ENCODE measurements around the gene CELF2. TPM values are rescaled to one million over a fixed set of nuclear protein-coding genes. Genes with fewer than 3 reads are reported as not detected.

CELF2 gene
- total and polyA plus RNA-seq, 2 experiments from 2014 or later: 14.4 to 26.5 TPM

DNA sequence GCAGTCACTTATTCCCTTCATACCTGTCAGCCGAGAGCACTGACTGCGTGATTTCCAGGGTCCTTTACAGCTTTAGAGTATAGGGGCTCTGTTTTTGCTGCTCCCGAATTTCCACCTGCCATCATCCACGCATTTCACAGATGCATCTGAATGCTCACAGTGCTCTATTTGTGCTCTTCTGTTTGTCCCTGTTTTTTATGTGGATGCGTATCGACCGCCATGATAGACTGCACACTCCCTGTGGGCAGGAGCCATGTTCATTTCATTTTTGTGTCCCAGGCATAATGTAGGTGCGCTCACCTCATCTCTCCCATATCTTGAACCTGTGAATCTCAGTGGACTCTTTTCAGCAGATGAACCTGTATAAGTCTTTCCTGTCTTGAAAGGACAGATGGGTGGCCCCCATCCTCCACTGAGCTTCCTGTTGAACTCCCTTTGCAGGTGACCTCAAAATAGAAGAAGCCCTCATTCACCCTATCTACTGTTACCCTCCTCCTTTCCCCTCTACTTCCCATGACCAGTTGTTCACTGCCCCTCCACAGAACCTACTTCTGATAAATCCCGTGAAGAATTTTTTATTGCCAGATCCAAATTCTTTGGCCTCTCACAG is 228.4 kb downstream of the CELF2 start:
- Histone ChIP-seq H3K79me2 (ENCODE audit: insufficient read depth) (no peaks in the 10 kb centered on the region), H4K20me1 (ENCODE audit: insufficient read depth) (no peaks in the 10 kb centered on the region), H3K27ac (no peak overlapping the region), H3K4me1 (ENCODE audit: insufficient read depth) (no peaks in the 10 kb centered on the region), H3K27me3 (replicated peaks; ENCODE audit: insufficient read depth) (no peaks in the 10 kb centered on the region), H3K9ac (no peak overlapping the region), H2AFZ (no peak overlapping the region), H3K36me3 (ENCODE audit: low read depth) (no peaks in the 10 kb centered on the region), H3K4me3 (no peak overlapping the region), H3K9me3 (ENCODE audit: low read depth) (no peaks in the 10 kb centered on the region), H3K9me2 (ENCODE audit: insufficient read depth) (no peaks in the 10 kb centered on the region), H3K4me2 (ENCODE audit: unreplicated experiment) (no peak overlapping the region), H3F3A (ENCODE audit: insufficient read depth) (no peaks in the 10 kb centered on the region)
- TF ChIP-seq EZH2 (IDR thresholded peaks at IDR 0.05; ENCODE audit: insufficient read depth, poor library complexity, severe bottlenecking): no peak
- TF ChIP-seq EZH2phosphoT487 (IDR thresholded peaks at IDR 0.05; ENCODE audit: insufficient read depth, low read depth): no peak
- 88 to 92% methylated on average over 9 of the region's 9 CpGs for WGBS, 2 experiments (ENCODE audit: low coverage in 1 of 2, low lambda C conversion rate in 2 of 2, missing lambda C conversion rate in 2 of 2)
- DNase-seq: no peak
- in situ Hi-C loops (cut with MboI): no loop called here

DNA sequence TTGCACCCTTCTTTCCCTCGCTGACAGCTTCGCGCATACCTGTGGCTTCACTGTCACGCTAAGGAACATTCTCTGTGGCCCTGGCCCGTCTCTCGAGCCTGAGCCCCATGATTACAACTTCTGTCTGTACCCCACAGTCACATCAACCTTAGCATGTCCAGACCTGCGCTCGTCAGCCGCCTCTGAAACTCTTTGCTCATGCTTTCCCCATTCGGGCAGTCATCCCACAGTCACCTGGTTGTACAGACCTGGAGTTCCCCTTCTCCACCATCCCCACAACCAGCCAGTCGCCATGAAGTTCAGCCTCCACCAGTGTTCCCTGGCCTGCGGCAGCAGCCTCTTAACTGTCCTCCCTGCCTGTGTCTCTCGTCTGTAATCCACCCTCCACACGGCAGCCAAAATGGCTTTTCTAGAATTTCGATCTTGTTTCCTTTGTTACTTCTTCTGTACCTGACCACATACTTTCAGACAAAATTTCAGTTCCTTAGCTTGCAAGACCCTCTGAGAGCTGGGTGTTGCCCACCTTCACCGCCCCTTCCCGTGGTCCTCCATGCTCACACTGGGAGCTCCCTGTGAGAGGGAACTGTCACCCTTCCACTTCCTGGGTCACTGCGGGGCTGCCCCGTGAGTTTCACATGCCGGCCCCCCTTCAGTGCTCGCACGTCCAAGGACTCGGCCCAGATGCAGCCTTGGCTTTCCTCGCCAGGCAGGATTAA is 229.2 kb downstream of the CELF2 start:
- no peak overlapping the region for H3K27ac ChIP-seq
- no peaks in the 10 kb centered on the region for H3K4me1 ChIP-seq (ENCODE audit: insufficient read depth)
- no peaks in the 10 kb centered on the region for H3K79me2 ChIP-seq (ENCODE audit: insufficient read depth)
- no peak overlapping the region for H3K4me3 ChIP-seq
- no peak for TF ChIP-seq EZH2phosphoT487 (IDR thresholded peaks at IDR 0.05; ENCODE audit: insufficient read depth, low read depth)
- TF ChIP-seq EZH2 (IDR thresholded peaks at IDR 0.05; ENCODE audit: insufficient read depth, poor library complexity, severe bottlenecking): no peak
- no peaks in the 10 kb centered on the region for H3K27me3 ChIP-seq (replicated peaks; ENCODE audit: insufficient read depth)
- H3K9me2 ChIP-seq (ENCODE audit: insufficient read depth): no peaks in the 10 kb centered on the region
- DNase-seq: no peak
- H2AFZ ChIP-seq: no peak overlapping the region
- H3K4me2 ChIP-seq (ENCODE audit: unreplicated experiment): no peak overlapping the region
- WGBS, 2 experiments (ENCODE audit: low coverage in 1 of 2, low lambda C conversion rate in 2 of 2, missing lambda C conversion rate in 2 of 2): 82 to 84% methylated on average over 22 to 24 of the region's 24 CpGs
- H4K20me1 ChIP-seq (ENCODE audit: insufficient read depth): no peaks in the 10 kb centered on the region
- H3K36me3 ChIP-seq (ENCODE audit: low read depth): no peaks in the 10 kb centered on the region
- in situ Hi-C loops (cut with MboI): no loop called here
- no peak overlapping the region for H3K9ac ChIP-seq
- no peaks in the 10 kb centered on the region for H3K9me3 ChIP-seq (ENCODE audit: low read depth)
- H3F3A ChIP-seq (ENCODE audit: insufficient read depth): no peaks in the 10 kb centered on the region

DNA sequence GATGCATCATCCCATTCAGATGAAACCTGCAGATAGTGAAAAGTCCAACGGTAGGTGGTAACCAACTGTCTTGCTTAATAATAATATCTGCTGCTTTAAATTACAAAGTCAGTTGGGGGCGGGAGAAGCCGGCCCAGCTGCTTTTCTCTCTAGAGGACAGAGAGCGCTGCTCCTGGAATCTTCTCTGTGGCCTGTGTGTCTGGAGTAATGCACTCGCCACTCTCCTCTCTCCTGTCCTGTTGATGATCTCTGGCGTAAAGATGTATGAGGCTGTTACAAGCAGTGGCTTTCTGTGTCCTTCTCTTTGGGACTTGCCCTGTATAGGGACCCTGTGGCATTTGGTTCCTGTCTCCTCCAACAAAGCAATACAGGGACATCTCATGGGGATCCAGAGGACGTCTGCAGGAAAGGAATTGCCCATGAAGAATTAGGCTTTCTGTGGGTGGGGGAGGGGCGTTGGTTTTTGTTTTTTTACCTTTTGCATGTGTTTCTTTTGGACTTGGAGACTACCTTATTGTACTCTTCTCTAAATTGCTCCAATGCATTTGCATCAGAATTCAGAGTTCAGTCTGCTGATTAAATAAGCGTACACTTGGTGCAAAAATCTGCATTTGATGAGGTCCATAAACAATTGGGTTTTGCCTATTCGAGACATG is 231.6 kb downstream of the CELF2 start:
- in situ Hi-C loops (cut with MboI): no loop called here
- H3K36me3 ChIP-seq (ENCODE audit: low read depth): no peaks in the 10 kb centered on the region
- no peaks in the 10 kb centered on the region for H3F3A ChIP-seq (ENCODE audit: insufficient read depth)
- H3K4me1 ChIP-seq (ENCODE audit: insufficient read depth): no peaks in the 10 kb centered on the region
- no peaks in the 10 kb centered on the region for H3K9me2 ChIP-seq (ENCODE audit: insufficient read depth)
- no peaks in the 10 kb centered on the region for H3K79me2 ChIP-seq (ENCODE audit: insufficient read depth)
- no peaks in the 10 kb centered on the region for H3K27me3 ChIP-seq (replicated peaks; ENCODE audit: insufficient read depth)
- no peak overlapping the region for H3K27ac ChIP-seq
- WGBS, 2 experiments (ENCODE audit: low coverage in 1 of 2, low lambda C conversion rate in 2 of 2, missing lambda C conversion rate in 2 of 2): 50 to 57% methylated on average over 10 of the region's 10 CpGs
- H3K9me3 ChIP-seq (ENCODE audit: low read depth): no peaks in the 10 kb centered on the region
- no peak for TF ChIP-seq EZH2 (IDR thresholded peaks at IDR 0.05; ENCODE audit: insufficient read depth, poor library complexity, severe bottlenecking)
- TF ChIP-seq EZH2phosphoT487 (IDR thresholded peaks at IDR 0.05; ENCODE audit: insufficient read depth, low read depth): no peak
- no peak for DNase-seq
- H4K20me1 ChIP-seq (ENCODE audit: insufficient read depth): no peaks in the 10 kb centered on the region
- H3K4me2 ChIP-seq (ENCODE audit: unreplicated experiment): no peak overlapping the region
- H3K9ac ChIP-seq: no peak overlapping the region
- no peak overlapping the region for H2AFZ ChIP-seq
- H3K4me3 ChIP-seq: no peak overlapping the region

DNA sequence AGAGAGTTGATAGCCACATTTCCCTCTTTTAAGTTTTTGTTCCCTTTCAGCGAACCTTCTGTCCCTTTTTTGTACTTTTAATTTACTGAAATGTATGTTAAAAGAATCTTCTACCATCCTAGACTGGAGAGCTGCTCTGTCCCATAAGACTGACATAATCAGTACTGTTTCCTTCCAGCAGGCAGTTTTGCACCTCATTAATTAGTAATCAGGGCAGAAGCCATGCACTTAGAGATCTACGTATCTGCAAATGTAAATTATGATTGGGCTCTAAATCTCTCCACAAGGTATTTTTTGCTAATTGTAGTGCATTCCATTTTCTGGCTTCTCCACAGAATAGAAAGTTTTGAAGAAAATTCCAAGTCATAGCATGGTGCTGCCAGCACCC is 232.1 kb downstream of the CELF2 start:
- no peaks in the 10 kb centered on the region for H4K20me1 ChIP-seq (ENCODE audit: insufficient read depth)
- no peak overlapping the region for H3K4me2 ChIP-seq (ENCODE audit: unreplicated experiment)
- TF ChIP-seq EZH2 (IDR thresholded peaks at IDR 0.05; ENCODE audit: insufficient read depth, poor library complexity, severe bottlenecking) (no peak), EZH2phosphoT487 (IDR thresholded peaks at IDR 0.05; ENCODE audit: insufficient read depth, low read depth) (no peak)

More for the DNA sequence above, 232.1 kb downstream of the CELF2 start:
- H3K79me2 ChIP-seq (ENCODE audit: insufficient read depth): no peaks in the 10 kb centered on the region
- H3F3A ChIP-seq (ENCODE audit: insufficient read depth): no peaks in the 10 kb centered on the region
- no peaks in the 10 kb centered on the region for H3K4me1 ChIP-seq (ENCODE audit: insufficient read depth)
- no peaks in the 10 kb centered on the region for H3K36me3 ChIP-seq (ENCODE audit: low read depth)
- in situ Hi-C loops (cut with MboI): no loop called here
- DNase-seq: no peak
- H3K4me3 ChIP-seq: no peak overlapping the region
- no peaks in the 10 kb centered on the region for H3K9me2 ChIP-seq (ENCODE audit: insufficient read depth)
- H2AFZ ChIP-seq: no peak overlapping the region
- 72 to 78% methylated on average over 2 of the region's 2 CpGs for WGBS, 2 experiments (ENCODE audit: low coverage in 1 of 2, low lambda C conversion rate in 2 of 2, missing lambda C conversion rate in 2 of 2)
- no peak overlapping the region for H3K27ac ChIP-seq
- no peak overlapping the region for H3K9ac ChIP-seq
- no peaks in the 10 kb centered on the region for H3K9me3 ChIP-seq (ENCODE audit: low read depth)
- H3K27me3 ChIP-seq (replicated peaks; ENCODE audit: insufficient read depth): no peaks in the 10 kb centered on the region

Data from GM23248 (cell line).